Pulmonary artery endothelial cell (primary cell): Measurements from ENCODE around the gene COPZ2. TPM values are rescaled to one million over a fixed set of nuclear protein-coding genes. Genes with fewer than 3 reads are reported as not detected.
"Not testable (repeated sequence)": the region's sequence is repeated elsewhere in the genome, so short reads cannot be mapped to it uniquely, and the experiment has no call there.

Source experiments
- DNase-seq: peaks from one replicate; pipeline ENCODE4 v3.0.0-alpha.2; 2011; ENCODE audit warnings: low read depth, low spot score
- total RNA-seq: library from RNA; depleted of rRNA; stranded (reverse); fragments of >200 nt; gene quantifications from 2 replicates; pipeline ENCODE4 v1.2.3, GENCODE V29; 2014

COPZ2 gene
- total RNA-seq, 1 donor from 2014 or later = 7.4 TPM

- DNase-seq = no peak
These were observed 5.6 kb downstream of the COPZ2 start for GRCh38 chr17:48031966-48032365.

- no peak for DNase-seq
These were observed 7.1 kb downstream of the COPZ2 start for GRCh38 chr17:48030531-48030930.

- DNase-seq = no peak
These were observed 8.9 kb downstream of the COPZ2 start for GRCh38 chr17:48028736-48029135.

- DNase-seq = no peak
These were observed 10.1 kb downstream of the COPZ2 start for GRCh38 chr17:48027322-48027981.

- DNase-seq = peak; percentile 54
These were observed 10.9 kb downstream of the COPZ2 start for GRCh38 chr17:48026502-48027321.

GRCh38 chr17:48025904-48026501, 11.6 kb downstream of the COPZ2 start:
- no peak for DNase-seq

GRCh38 chr17:48025040-48025903, 12.3 kb downstream of the COPZ2 start:
- peak; percentile 82 for DNase-seq

GRCh38 chr17:48024149-48025039, 13.2 kb downstream of the COPZ2 start:
- DNase-seq = no peak

GRCh38 chr17:48023400-48024148, 14.0 kb downstream of the COPZ2 start:
- DNase-seq = no peak

- DNase-seq = no peak
These were observed 14.7 kb downstream of the COPZ2 start for GRCh38 chr17:48022901-48023300.

- no peak for DNase-seq
These were observed 15.7 kb downstream of the COPZ2 start for GRCh38 chr17:48021934-48022333.

GRCh38 chr17:48017817-48018158, 19.8 kb downstream of the COPZ2 start:
- DNase-seq = not testable (repeated sequence)

- DNase-seq = no peak
These were observed 21.5 kb downstream of the COPZ2 start for GRCh38 chr17:48016112-48016511.

- DNase-seq = no peak
These were observed 22.9 kb downstream of the COPZ2 start for GRCh38 chr17:48014595-48015111.

GRCh38 chr17:48013876-48014594, 23.6 kb downstream of the COPZ2 start:
- no peak for DNase-seq

GRCh38 chr17:48012654-48013053, 24.9 kb downstream of the COPZ2 start:
- DNase-seq = no peak

- DNase-seq = no peak
These were observed 25.5 kb downstream of the COPZ2 start for GRCh38 chr17:48012151-48012520.

- no peak for DNase-seq
These were observed 26.0 kb downstream of the COPZ2 start for GRCh38 chr17:48011405-48012150.
